Prostate gland (tissue), 2 donors: ENCODE results near the gene STAM.

ENCODE experiments used
- CTCF ChIP-seq, 4 experiments: fragments of 200-600 bp in 2 of 4; fragments of 450-650 bp in 2 of 4; sonication (generic) in 2 of 4; IDR thresholded peaks; 1 replicate in 3 of 4; 2 replicates in 1 of 4; pipeline ENCODE4 v1.5.1; 2016 to 2019; ENCODE audit warnings: antibody characterized with exemption in 4 of 4, mild to moderate bottlenecking in 2 of 4, moderate library complexity in 2 of 4
- POLR2AphosphoS5 ChIP-seq: sonication (generic); formaldehyde crosslinking; IDR thresholded peaks from one replicate; pipeline ENCODE4 v1.6.1; 2017; ENCODE audit warnings: antibody characterized with exemption

- no peak for TF ChIP-seq CTCF (IDR thresholded peaks at IDR 0.05)
- no peak for TF ChIP-seq POLR2AphosphoS5
Observed at GRCh38 chr10:17734432-17735080, 90.6 kb downstream of the STAM start.
